ENCODE results near the gene CDCA8.

DNA sequence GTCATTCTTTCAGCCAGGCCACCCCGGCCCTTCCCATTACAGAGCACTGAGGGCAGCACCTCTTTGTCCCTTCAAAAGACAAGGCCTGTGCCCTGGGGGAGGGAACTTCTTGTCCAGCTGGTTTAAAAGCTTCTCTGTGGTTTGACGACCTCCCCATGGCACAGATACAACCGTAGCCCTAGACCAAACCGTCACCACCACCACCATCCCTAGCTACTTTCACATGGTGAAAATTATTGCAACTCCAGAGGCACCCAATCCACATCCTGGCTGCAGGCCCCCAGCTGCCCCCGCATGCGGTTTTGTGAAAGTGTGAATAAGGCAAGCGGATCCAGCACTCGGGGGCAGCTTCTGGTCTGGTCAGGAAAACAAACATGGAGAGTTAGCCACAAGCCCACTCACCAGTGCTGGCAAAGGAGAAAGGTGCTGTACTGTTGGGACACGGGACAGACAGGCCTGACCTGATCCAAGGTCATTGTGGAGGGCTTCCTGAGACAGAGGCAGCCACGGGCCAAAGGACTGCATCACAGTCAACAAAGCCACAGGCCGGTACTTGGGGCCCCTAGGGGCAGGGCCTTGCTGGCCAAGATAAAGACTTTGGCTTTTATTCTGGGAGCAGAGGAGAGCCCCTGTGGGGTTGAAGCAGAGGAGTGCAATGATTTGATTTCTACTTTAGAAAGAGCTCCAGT is 31.2 kb downstream of the CDCA8 start:
- TF ChIP-seq, protein P1, sequence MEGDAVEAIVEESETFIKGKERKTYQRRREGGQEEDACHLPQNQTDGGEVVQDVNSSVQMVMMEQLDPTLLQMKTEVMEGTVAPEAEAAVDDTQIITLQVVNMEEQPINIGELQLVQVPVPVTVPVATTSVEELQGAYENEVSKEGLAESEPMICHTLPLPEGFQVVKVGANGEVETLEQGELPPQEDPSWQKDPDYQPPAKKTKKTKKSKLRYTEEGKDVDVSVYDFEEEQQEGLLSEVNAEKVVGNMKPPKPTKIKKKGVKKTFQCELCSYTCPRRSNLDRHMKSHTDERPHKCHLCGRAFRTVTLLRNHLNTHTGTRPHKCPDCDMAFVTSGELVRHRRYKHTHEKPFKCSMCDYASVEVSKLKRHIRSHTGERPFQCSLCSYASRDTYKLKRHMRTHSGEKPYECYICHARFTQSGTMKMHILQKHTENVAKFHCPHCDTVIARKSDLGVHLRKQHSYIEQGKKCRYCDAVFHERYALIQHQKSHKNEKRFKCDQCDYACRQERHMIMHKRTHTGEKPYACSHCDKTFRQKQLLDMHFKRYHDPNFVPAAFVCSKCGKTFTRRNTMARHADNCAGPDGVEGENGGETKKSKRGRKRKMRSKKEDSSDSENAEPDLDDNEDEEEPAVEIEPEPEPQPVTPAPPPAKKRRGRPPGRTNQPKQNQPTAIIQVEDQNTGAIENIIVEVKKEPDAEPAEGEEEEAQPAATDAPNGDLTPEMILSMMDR (IDR thresholded peaks at IDR 0.05) = no peak
- TF ChIP-seq RAD21 (conservative IDR thresholded peaks at IDR 0.05 in 1 of 2, IDR thresholded peaks at IDR 0.05 in 1 of 2) = no peak
- no peak for TF ChIP-seq FOXS1 (CRISPR knock-in tag; IDR thresholded peaks at IDR 0.05)
- TF ChIP-seq RARB (CRISPR knock-in tag; IDR thresholded peaks at IDR 0.05) = no peak
